Duodenal mucosa (tissue), 2 donors: Measurements from ENCODE around the gene RANBP1.

Experiments used
- H3K27ac ChIP-seq: one replicate; pipeline ENCODE4 v1.7.0; 2013; ENCODE audit warnings: low read depth, low read length
- H3K27me3 ChIP-seq, 2 donors: one replicate each; pipeline ENCODE4 v1.7.0; 2013; ENCODE audit warnings: low read length in 2 of 2, control low read depth in 1 of 2; ENCODE audit not compliant: insufficient read depth in 2 of 2, control insufficient read depth in 1 of 2
- H3K36me3 ChIP-seq, 2 donors: one replicate each; pipeline ENCODE4 v1.7.0; 2013; ENCODE audit warnings: low read length in 2 of 2, control low read depth in 1 of 2; ENCODE audit not compliant: insufficient read depth in 2 of 2, control insufficient read depth in 1 of 2
- H3K4me1 ChIP-seq, 2 donors: one replicate each; pipeline ENCODE4 v1.7.0; 2013; ENCODE audit warnings: low read length in 2 of 2, control low read depth in 1 of 2; ENCODE audit not compliant: insufficient read depth in 2 of 2, control insufficient read depth in 1 of 2
- H3K4me3 ChIP-seq, 2 donors: one replicate each; pipeline ENCODE4 v1.7.0; 2013; ENCODE audit warnings: low read length in 2 of 2, low read depth in 1 of 2
- H3K9ac ChIP-seq, 2 donors: one replicate each; pipeline ENCODE4 v1.7.0; 2013; ENCODE audit warnings: low read length in 2 of 2, low read depth in 1 of 2
- H3K9me3 ChIP-seq, 2 donors: one replicate each; pipeline ENCODE4 v1.7.0; 2013; ENCODE audit warnings: low read length in 2 of 2, control low read depth in 1 of 2; ENCODE audit not compliant: control insufficient read depth in 1 of 2

The RANBP1 gene

DNA sequence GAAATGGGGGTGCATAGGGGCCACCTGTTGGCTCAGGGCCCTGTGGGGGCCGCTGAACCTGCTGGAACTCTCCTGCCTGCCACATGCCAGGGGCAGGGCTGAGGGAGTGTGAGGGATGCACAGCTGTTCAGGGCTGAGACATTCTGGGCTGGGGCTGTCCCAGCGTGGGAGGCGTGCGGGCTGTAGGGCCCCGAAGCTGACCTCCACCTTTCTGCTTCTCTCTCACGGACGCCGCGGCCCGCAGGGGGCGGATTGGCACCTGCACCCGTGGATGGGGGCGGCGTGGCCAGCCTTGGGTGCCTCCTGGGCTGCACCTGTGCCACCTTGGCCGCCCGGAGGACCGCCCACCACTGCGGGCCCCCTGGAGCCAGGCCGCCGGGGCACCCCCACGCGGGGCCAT is 30.9 kb downstream of the RANBP1 start:
- Histone ChIP-seq H3K36me3 (no peaks in the 10 kb centered on the region), H3K9me3 (no peaks in the 10 kb centered on the region), H3K27me3 (no peaks in the 10 kb centered on the region), H3K4me1 (peaks cover 0 to 3% of the 10 kb centered on the region in 2 donors), H3K9ac (no peak overlapping the region), H3K27ac (no peak overlapping the region), H3K4me3 (no peak overlapping the region)

DNA sequence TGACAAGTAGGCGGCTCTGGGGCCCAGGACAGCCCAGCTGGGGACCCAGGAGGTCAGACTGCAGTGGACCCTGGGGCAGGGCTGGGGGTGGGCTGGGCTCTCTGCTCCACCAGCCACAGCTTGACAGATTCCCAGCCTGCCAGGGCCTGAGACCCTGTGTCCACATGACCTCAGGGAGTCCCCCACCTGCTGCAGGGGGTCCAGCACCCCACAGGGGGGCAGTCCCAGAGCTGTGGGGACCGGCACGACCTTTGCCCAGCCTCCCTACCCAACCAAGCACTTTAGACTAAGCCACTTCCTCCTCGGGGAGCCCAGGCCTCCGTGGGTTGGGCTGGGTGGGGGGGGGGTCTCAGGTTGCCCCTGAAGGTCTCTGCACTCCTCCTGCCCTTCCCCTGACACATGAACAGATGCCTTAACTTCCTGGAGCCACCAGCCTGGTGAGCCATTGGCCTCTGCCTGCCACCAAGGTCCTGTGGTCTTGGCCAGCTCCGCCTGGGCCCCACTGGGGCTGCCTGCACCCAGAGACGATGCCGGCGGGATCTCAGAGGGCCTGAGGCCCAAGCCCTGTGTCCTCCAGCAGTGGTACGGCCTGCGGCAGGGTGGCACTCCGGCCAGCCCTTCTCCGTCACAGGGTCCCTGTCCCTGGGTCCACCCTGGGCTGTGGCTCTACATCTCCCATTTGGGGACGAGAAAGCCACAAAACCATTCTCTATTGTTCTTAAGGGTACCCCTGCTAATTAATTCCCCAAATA is 31.5 kb downstream of the RANBP1 start:
- Histone ChIP-seq H3K9ac (no peak overlapping the region), H3K4me1 (peaks cover 0 to 3% of the 10 kb centered on the region in 2 donors), H3K27ac (no peak overlapping the region), H3K4me3 (no peak overlapping the region), H3K27me3 (no peaks in the 10 kb centered on the region), H3K9me3 (no peaks in the 10 kb centered on the region), H3K36me3 (no peaks in the 10 kb centered on the region)

DNA sequence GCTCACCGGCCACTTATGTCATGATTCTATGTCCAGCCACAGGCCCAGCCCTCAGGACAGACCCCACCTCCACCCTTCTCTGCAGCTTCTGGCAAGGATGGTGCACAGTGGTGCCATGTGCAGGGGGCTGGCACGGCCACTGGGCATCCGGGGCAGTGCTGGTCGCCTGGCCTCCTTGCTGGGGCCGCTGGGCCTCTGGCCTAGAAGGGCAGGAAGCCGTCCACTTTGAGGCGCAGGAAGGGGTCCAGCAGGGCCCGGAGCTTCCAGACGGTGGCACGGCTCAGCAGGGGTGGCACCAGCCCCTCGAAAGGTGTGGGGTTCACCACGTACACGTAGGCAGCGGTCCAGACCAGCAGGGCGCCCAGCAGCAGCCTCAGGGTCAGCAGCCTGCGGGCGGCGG is 32.5 kb downstream of the RANBP1 start:
- Histone ChIP-seq H3K27me3 (no peaks in the 10 kb centered on the region), H3K4me1 (peaks cover 0 to 3% of the 10 kb centered on the region in 2 donors), H3K9me3 (no peaks in the 10 kb centered on the region), H3K36me3 (no peaks in the 10 kb centered on the region), H3K27ac (no peak overlapping the region), H3K4me3 (no peak overlapping the region), H3K9ac (no peak overlapping the region)

DNA sequence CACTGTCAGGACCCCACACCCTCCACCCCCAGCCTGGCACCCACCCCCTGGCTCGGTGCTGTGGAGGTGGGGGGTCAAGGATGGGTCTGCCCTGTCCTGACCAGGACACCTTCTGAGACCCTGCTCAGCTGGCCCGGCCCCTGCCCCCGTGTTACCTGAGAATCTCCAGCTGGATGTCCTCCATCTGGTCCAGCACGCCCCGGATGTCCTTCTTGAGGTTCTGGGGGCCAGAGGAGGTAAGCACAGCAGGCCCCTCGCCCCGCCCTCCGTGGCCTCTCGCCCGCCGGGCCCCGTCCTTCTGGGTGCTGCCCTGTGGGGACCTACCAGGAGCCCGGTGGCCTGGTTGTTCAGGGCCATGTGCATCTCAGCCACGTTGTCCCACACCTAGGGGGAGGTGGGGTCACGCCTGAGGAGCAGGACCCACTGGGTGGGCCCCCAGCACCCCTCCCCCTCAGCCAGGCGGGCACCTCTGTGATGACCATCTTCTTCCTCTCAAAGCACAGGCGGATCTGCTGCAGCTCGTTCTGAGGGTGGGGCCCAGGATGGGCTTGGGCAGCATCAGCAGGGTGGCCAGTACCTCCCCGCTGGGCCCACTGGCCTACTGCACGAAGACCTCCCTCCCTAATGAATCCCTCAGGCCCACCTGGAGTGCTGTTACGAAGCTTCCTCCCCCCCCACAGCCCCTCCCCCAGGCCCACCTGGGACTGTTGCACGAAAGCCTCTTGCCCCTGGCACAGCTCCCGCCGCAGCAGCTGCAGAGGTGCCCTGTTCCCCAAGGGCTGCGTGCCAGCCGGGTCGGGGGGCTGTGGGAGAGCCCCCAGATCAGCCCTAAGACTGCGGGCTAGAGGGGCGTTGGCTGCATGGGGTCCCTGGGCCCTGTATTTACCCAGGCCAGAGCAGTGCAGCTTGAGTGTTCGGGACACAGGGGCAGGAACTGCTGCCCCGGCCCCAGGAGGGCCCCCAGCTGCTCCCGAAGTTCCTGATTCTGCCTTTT is 33.6 kb downstream of the RANBP1 start:
- H3K27me3 ChIP-seq, result no peaks in the 10 kb centered on the region
- no peak overlapping the region for H3K4me3 ChIP-seq

DNA sequence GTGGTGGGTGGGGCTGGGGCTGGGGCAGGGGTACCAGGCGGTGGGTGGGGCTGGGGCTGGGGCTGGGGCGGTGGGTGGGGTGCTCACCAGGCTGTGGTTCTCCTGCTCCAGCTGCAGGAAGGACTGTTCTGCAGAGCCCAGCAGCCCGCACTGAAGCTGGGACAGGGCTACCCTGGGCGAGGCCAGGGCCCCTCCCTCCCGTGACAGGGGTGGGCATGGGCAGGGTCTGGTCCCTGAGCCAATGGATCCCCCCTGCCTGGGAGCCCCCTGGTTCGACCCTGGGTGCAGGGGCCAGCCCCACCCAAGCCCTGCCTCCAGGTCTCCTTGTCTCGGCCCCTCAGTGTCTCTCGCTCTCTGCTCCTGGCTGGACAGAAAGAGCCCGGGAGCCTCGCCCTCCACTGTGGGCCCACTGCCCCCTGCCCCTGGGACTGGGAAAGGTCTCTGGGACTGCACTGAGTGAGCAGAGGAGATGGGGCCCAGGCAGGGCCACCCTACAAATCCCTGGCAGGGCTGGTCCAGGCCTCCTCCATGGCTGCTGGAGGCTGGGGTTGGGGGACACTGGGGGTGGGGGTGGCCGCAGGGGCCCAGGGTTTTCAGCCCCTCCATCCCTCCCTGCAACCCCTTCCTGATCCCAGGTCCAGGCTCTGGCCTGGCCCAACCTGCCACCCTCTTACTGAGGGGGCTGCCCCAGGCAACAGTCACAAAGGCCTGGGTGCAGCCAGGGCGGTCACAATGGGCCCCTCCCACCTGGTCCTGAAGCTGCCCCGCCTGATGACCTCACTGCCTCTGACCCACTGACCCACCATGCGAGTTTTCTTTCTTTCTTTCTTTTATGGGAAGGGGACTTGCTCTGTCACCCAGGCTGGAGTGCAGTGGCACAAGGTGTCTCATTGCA is 34.7 kb downstream of the RANBP1 start, which contains the start of gene CCDC188:
Gene CCDC188, minus strand, starts transcription at position 675 of the 895 bp plus-strand sequence. Its CDS starts 69 bp downstream, at position 606.
- Histone ChIP-seq H3K9me3 (no peaks in the 10 kb centered on the region), H3K27ac (no peak within 1 kb of the TSS), H3K36me3 (no peaks in the 10 kb centered on the region), H3K4me1 (peaks cover 0 to 3% of the 10 kb centered on the region in 2 donors), H3K9ac (no peak within 1 kb of the TSS), H3K27me3 (no peaks in the 10 kb centered on the region), H3K4me3 (no peak within 1 kb of the TSS)

More for the DNA sequence above, 33.6 kb downstream of the RANBP1 start:
- Histone ChIP-seq H3K27ac (no peak overlapping the region), H3K9ac (no peak overlapping the region), H3K36me3 (no peaks in the 10 kb centered on the region), H3K9me3 (no peaks in the 10 kb centered on the region), H3K4me1 (peaks cover 0 to 3% of the 10 kb centered on the region in 2 donors)

DNA sequence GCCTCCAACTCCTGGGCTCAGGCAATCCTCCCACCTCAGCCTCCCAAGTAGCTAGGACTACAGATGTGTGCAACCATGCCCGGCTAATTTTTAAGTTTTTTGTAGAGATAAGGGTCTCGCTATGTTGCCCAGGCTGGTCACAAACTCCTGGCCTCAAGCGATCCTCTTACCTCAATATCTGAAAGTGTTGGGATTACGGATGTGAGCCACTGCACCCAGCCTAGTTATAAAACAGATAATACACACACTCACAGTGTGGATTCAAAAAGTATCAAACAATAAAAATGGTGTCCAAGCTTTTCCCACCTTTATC is 35.3 kb downstream of the RANBP1 start:
- H3K27me3 ChIP-seq, result no peaks in the 10 kb centered on the region
- peaks cover 0 to 3% of the 10 kb centered on the region in 2 donors for H3K4me1 ChIP-seq
- no peak overlapping the region for H3K4me3 ChIP-seq
- no peak overlapping the region for H3K27ac ChIP-seq
- no peaks in the 10 kb centered on the region for H3K9me3 ChIP-seq
- no peaks in the 10 kb centered on the region for H3K36me3 ChIP-seq
- no peak overlapping the region for H3K9ac ChIP-seq

DNA sequence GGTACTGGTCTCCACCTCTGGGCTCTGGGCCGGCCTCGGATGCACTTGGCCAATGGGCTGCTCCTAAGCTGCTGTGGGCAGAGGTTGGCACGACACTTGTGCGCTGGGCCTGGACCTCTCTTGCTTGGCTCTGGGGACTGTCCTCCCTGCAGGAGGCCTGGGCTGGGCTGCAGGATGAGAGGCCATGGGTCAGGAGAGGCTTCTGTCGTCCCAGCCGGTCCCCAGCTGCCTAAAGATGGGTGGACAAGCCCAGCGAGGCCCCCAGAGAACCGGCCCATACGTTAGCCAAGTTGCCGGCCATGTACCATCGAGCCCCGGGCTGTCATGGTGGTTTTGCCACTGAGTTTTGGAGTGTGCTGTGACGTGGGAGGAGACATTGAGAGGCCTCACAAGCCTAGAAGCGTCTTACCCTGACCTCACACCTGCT is 36.6 kb downstream of the RANBP1 start:
- no peaks in the 10 kb centered on the region for H3K27me3 ChIP-seq
- no peaks in the 10 kb centered on the region for H3K36me3 ChIP-seq
- H3K27ac ChIP-seq, result no peak overlapping the region
- H3K4me3 ChIP-seq, result no peak overlapping the region
- H3K4me1 ChIP-seq, result no peaks in the 10 kb centered on the region
- no peak overlapping the region for H3K9ac ChIP-seq
- no peaks in the 10 kb centered on the region for H3K9me3 ChIP-seq

DNA sequence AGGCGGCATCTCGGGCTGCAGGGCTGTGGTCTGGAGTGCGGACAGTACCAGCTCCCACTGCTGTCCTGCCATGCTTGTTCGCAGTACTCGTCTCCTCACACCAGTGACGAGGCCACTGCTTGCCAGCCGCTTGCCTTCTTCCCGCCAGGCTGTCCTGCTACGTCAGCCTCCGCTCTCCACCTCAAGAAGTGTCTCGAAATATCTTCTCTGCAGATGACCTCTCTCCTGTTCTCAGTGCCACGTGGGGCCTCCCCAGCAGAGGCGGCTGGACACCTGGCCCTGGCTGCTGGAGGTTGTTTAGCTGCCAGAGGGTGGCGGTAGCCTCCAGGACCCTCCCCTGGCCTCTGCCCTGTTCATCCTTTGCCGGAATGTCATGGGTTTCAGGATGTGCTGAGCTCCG is 38.0 kb downstream of the RANBP1 start:
- no peaks in the 10 kb centered on the region for H3K36me3 ChIP-seq
- H3K27ac ChIP-seq, result no peak overlapping the region
- H3K4me1 ChIP-seq, result no peaks in the 10 kb centered on the region
- H3K4me3 ChIP-seq, result no peak overlapping the region
- H3K9me3 ChIP-seq, result no peaks in the 10 kb centered on the region
- no peaks in the 10 kb centered on the region for H3K27me3 ChIP-seq
- no peak overlapping the region for H3K9ac ChIP-seq

DNA sequence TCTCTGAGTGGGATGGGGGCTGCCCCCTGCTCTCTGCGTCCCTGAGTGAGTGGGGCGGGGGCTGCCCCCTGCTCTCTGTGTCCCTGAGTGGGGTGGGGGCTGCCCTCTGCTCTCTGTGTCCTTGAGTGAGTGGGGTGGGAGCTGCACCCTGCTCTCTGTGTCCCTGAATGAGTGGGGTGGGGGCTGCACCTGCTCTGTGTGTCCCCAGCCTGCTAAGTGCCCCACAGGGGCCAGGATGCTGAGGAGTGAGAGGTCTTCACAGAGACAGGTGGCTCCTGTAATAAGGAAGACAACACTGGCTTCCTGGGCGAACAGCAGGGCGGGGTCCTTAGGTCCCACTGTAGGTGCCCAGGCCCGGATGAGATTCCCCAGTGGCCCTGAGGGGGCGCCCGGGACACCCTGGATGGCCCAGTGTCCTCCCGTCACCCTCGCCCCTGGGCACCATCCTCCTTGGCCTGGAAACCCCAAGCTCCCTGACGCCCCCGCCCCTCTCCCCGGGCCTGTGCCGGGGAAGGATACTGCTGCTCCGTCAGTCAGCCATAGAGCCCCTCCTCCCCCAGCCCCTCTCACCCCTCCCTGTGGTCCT is 38.8 kb downstream of the RANBP1 start:
- Histone ChIP-seq H3K4me3 (no peak overlapping the region), H3K4me1 (no peaks in the 10 kb centered on the region), H3K9ac (no peak overlapping the region), H3K36me3 (no peaks in the 10 kb centered on the region), H3K27ac (no peak overlapping the region), H3K27me3 (no peaks in the 10 kb centered on the region), H3K9me3 (no peaks in the 10 kb centered on the region)
